ENCODE data around the gene MRPL28.
"Not testable (repeated sequence)": the region's sequence is repeated elsewhere in the genome, so short reads cannot be mapped to it uniquely, and the experiment has no call there.

Gene MRPL28

GRCh38 chr16:337437-337836 is 32.9 kb downstream of the MRPL28 start:
- DNase-seq: no peak

GRCh38 chr16:336269-336668 is 34.1 kb downstream of the MRPL28 start:
- no peak for DNase-seq

- DNase-seq: not testable (repeated sequence)
These were observed 35.3 kb downstream of the MRPL28 start for GRCh38 chr16:334861-335632.

- not testable (repeated sequence) for DNase-seq
These were observed 36.0 kb downstream of the MRPL28 start for GRCh38 chr16:334164-334832.

- DNase-seq: no peak
These were observed 36.8 kb downstream of the MRPL28 start for GRCh38 chr16:333406-334094.

GRCh38 chr16:331181-331814 is 39.0 kb downstream of the MRPL28 start:
- not testable (repeated sequence) for DNase-seq

- no peak for DNase-seq
These were observed 39.6 kb downstream of the MRPL28 start for GRCh38 chr16:330741-331140.

GRCh38 chr16:325375-326145 is 44.8 kb downstream of the MRPL28 start:
- no peak for DNase-seq

- no peak for DNase-seq
These were observed 45.6 kb downstream of the MRPL28 start for GRCh38 chr16:324451-325334.

GRCh38 chr16:324201-324450 is 46.2 kb downstream of the MRPL28 start:
- no peak for DNase-seq

GRCh38 chr16:322476-323143 is 47.7 kb downstream of the MRPL28 start:
- DNase-seq: no peak

- DNase-seq: no peak
These were observed 48.8 kb downstream of the MRPL28 start for GRCh38 chr16:321532-321931.

- no peak for DNase-seq
These were observed 50.1 kb downstream of the MRPL28 start for GRCh38 chr16:320206-320605.

- DNase-seq: no peak
These were observed 51.7 kb downstream of the MRPL28 start for GRCh38 chr16:318628-319027.

- no peak for DNase-seq
These were observed 52.8 kb downstream of the MRPL28 start for GRCh38 chr16:317583-317982.

Measured in kidney glomerular epithelial cell (primary cell).